Naive thymus-derived CD4-positive, alpha-beta T cell (primary cell): ENCODE data around the gene OSBPL8. TPM values are rescaled to one million over a fixed set of nuclear protein-coding genes. Genes with fewer than 3 reads are reported as not detected.

Experiments
- ATAC-seq: fragments of 150-1000 bp; cut with Tn5 transposase; 2 replicates; pipeline ENCODE4 v1.10.0; 2021; ENCODE audit warnings: mild to moderate bottlenecking, moderate library complexity
- CTCF ChIA-PET: fragments of 350-600 bp; sonication (Branson Sonifier 250); formaldehyde crosslinking; loops from one replicate; lab custom pipeline; 2021; ENCODE audit warnings: antibody characterized with exemption; lab: Charles Lee
- POLR2A ChIA-PET: fragments of 350-600 bp; sonication (Branson Sonifier 250); formaldehyde crosslinking; loops from one replicate; lab custom pipeline; 2021; ENCODE audit warnings: antibody characterized with exemption, inconsistent platforms; lab: Charles Lee
- DNase-seq, 9 donors: peaks; one replicate each; pipeline versions ENCODE4 v3.0.0 to v3.0.0-alpha.2; 2020 to 2022; ENCODE audit warnings: mixed read lengths in 1 of 9
- H3K27ac ChIP-seq: one replicate; pipeline ENCODE4 v1.7.0; 2013; ENCODE audit warnings: mild to moderate bottlenecking, low read depth, low read length, moderate library complexity
- H3K27me3 ChIP-seq, 2 donors: one replicate each; pipeline ENCODE4 v1.7.0; 2013; ENCODE audit warnings: low read length in 2 of 2, mild to moderate bottlenecking in 2 of 2, moderate library complexity in 2 of 2; ENCODE audit not compliant: control insufficient read depth in 2 of 2, insufficient read depth in 2 of 2
- H3K36me3 ChIP-seq, 3 experiments: 1 replicate in 2 of 3; 2 replicates in 1 of 3; pipeline ENCODE4 v1.7.0; 2013; ENCODE audit warnings: low read length in 3 of 3, mild to moderate bottlenecking in 3 of 3, moderate library complexity in 1 of 3; ENCODE audit not compliant: insufficient read depth in 3 of 3, control insufficient read depth in 2 of 3
- H3K4me1 ChIP-seq, 2 donors: one replicate each; pipeline ENCODE4 v1.7.0; 2013; ENCODE audit warnings: low read length in 2 of 2, mild to moderate bottlenecking in 2 of 2, moderate library complexity in 1 of 2; ENCODE audit not compliant: control insufficient read depth in 2 of 2, insufficient read depth in 2 of 2
- H3K4me3 ChIP-seq: 2 replicates; pipeline ENCODE4 v1.7.0; 2013; ENCODE audit warnings: mild to moderate bottlenecking, low read length
- H3K9me3 ChIP-seq, 3 experiments: 1 replicate in 2 of 3; 2 replicates in 1 of 3; pipeline ENCODE4 v1.7.0; 2013; ENCODE audit warnings: low read length in 3 of 3; ENCODE audit not compliant: control insufficient read depth in 2 of 3
- H3K27ac Mint-ChIP-seq, 9 donors: one replicate each; pipeline ENCODE4 v1.8.0; 2020 to 2022; ENCODE audit warnings: mixed read lengths in 9 of 9, mild to moderate bottlenecking in 8 of 9, moderate library complexity in 5 of 9, inconsistent platforms in 2 of 9
- H3K27me3 Mint-ChIP-seq, 5 donors: one replicate each; pipeline ENCODE4 v1.8.0; 2021 to 2022; ENCODE audit warnings: mixed read lengths in 5 of 5, mild to moderate bottlenecking in 1 of 5
- H3K36me3 Mint-ChIP-seq, 5 donors: one replicate each; pipeline ENCODE4 v1.8.0; 2020 to 2022; ENCODE audit warnings: mixed read lengths in 5 of 5, mild to moderate bottlenecking in 3 of 5, inconsistent platforms in 1 of 5
- H3K4me1 Mint-ChIP-seq, 7 donors: one replicate each; pipeline ENCODE4 v1.8.0; 2020 to 2022; ENCODE audit warnings: mixed read lengths in 7 of 7, mild to moderate bottlenecking in 3 of 7, inconsistent platforms in 1 of 7
- H3K4me3 Mint-ChIP-seq, 10 donors: one replicate each; pipeline ENCODE4 v1.8.0; 2020 to 2022; ENCODE audit warnings: mild to moderate bottlenecking in 10 of 10, mixed read lengths in 10 of 10, moderate library complexity in 6 of 10, inconsistent platforms in 2 of 10
- H3K9me3 Mint-ChIP-seq, 11 donors: one replicate each; pipeline ENCODE4 v1.8.0; 2020 to 2022; ENCODE audit warnings: mixed read lengths in 11 of 11, mild to moderate bottlenecking in 4 of 11, inconsistent platforms in 1 of 11, moderate library complexity in 1 of 11
- intact Hi-C, 2 donors: fragments of 100-400 bp; cut with micrococcal nuclease; formaldehyde crosslinking; loops; one replicate each; pipeline ENCODE4 v1.15.1; 2023
- polyA plus RNA-seq, 2 donors: library from polyadenylated mRNA; unstranded; fragments of 300-500 nt; fragmentation: Illumina TruSeq; gene quantifications; one replicate each; pipeline ENCODE4 v1.2.3, GENCODE V29; 2021
- total RNA-seq, 6 experiments: library from RNA in 5 of 6; stranded (reverse) in 5 of 6; gene quantifications; 1 replicate in 5 of 6; 2 replicates in 1 of 6; pipeline ENCODE4 v1.2.3 and lab custom pipeline; 2021 to 2026

OSBPL8 gene
- total and polyA plus RNA-seq, 7 experiments from 2014 or later = 113 to 157 (median 122) TPM

- H3K4me1 Mint-ChIP-seq = peaks cover 63 to 97% (median 84%) of the 10 kb centered on the region in 7 donors
- peaks cover 0 to 24% (median 0%) of the 10 kb centered on the region in 5 donors for H3K36me3 Mint-ChIP-seq
- peak overlapping the region in 9 of 10 donors; percentile 1 to 78 (median 64) for H3K4me3 Mint-ChIP-seq
- H3K27me3 Mint-ChIP-seq = no peaks in the 10 kb centered on the region
- no peak for DNase-seq
- no peak overlapping the region for H3K27ac ChIP-seq
- no peaks in the 10 kb centered on the region for H3K27me3 ChIP-seq
- peak overlapping the region in 7 of 9 donors; percentile 7 to 64 (median 27) for H3K27ac Mint-ChIP-seq
- no peaks in the 10 kb centered on the region for H3K36me3 ChIP-seq
- POLR2A ChIA-PET = no interaction called here
- CTCF ChIA-PET = interaction anchor here (1.1 kb wide), 1 partner anchor 33 kb away, joined by 3 read pairs; no protein-coding TSS in a partner anchor
- no peak for ATAC-seq
- H3K4me1 ChIP-seq = peaks cover 30 to 68% of the 10 kb centered on the region in 2 donors
- intact Hi-C loops = loop anchor here in 1 of 2 donors (1.0 to 10.0 kb wide), 4 partner anchors 8 to 1218 kb away; partner anchors contain the start of genes CAPS2, GLIPR1 and GLIPR1L1
- no peaks in the 10 kb centered on the region for H3K9me3 ChIP-seq
- H3K4me3 ChIP-seq = no peak overlapping the region
- H3K9me3 Mint-ChIP-seq = peaks cover 0 to 1% (median 0%) of the 10 kb centered on the region in 11 donors
Observed at GRCh38 chr12:76552343-76552938, 7.1 kb downstream of the OSBPL8 start.

GRCh38 chr12:76551482-76551888, 8.1 kb downstream of the OSBPL8 start:
- CTCF ChIA-PET = no interaction called here
- DNase-seq = no peak
- Histone ChIP-seq H3K27me3 (no peaks in the 10 kb centered on the region), H3K4me3 (no peak overlapping the region), H3K4me1 (peaks cover 22 to 59% of the 10 kb centered on the region in 2 donors), H3K36me3 (no peaks in the 10 kb centered on the region), H3K9me3 (no peaks in the 10 kb centered on the region), H3K27ac (no peak overlapping the region)
- H3K27me3 Mint-ChIP-seq = no peaks in the 10 kb centered on the region
- intact Hi-C loops = loop anchor here in 1 of 2 donors (5.0 to 10.0 kb wide), 3 partner anchors 134 to 1217 kb away; partner anchors contain the start of genes CAPS2, GLIPR1 and GLIPR1L1
- peak overlapping the region in 2 of 9 donors; percentile 42 to 64 for H3K27ac Mint-ChIP-seq
- POLR2A ChIA-PET = interaction anchor here (0.7 to 1.6 kb wide), 2 partner anchors 8 to 205 kb away, joined by 3 to 4 read pairs; partner anchors contain the start of gene OSBPL8
- peak; percentile 28 for ATAC-seq
- peaks cover 0 to 1% (median 0%) of the 10 kb centered on the region in 11 donors for H3K9me3 Mint-ChIP-seq
- H3K36me3 Mint-ChIP-seq = peaks cover 0 to 26% (median 0%) of the 10 kb centered on the region in 5 donors
- H3K4me1 Mint-ChIP-seq = peaks cover 65 to 99% (median 92%) of the 10 kb centered on the region in 7 donors
- peak overlapping the region in 7 of 10 donors; percentile 2 to 71 (median 28) for H3K4me3 Mint-ChIP-seq

GRCh38 chr12:76549131-76549530, 10.4 kb downstream of the OSBPL8 start:
- Histone ChIP-seq H3K27ac (no peak overlapping the region), H3K4me3 (no peak overlapping the region), H3K9me3 (no peaks in the 10 kb centered on the region), H3K36me3 (no peaks in the 10 kb centered on the region), H3K27me3 (no peaks in the 10 kb centered on the region), H3K4me1 (peaks cover 16 to 60% of the 10 kb centered on the region in 2 donors)
- DNase-seq (no peak), ATAC-seq (no peak)
- Mint-ChIP-seq H3K27me3 (no peaks in the 10 kb centered on the region), H3K36me3 (peaks cover 0 to 17% (median 0%) of the 10 kb centered on the region in 5 donors), H3K27ac (peak overlapping the region in 3 of 9 donors; percentile 26 to 76 (median 39)), H3K4me3 (peak overlapping the region in 8 of 10 donors; percentile 31 to 71 (median 50)), H3K9me3 (peaks cover 0 to 1% (median 0%) of the 10 kb centered on the region in 11 donors), H3K4me1 (peaks cover 50 to 99% (median 86%) of the 10 kb centered on the region in 7 donors)
- intact Hi-C loops = loop anchor here in 1 of 2 donors (5.0 kb wide), 1 partner anchor 38 kb away; no protein-coding TSS in a partner anchor
- POLR2A ChIA-PET = no interaction called here
- CTCF ChIA-PET = no interaction called here

GRCh38 chr12:76548222-76548837, 11.2 kb downstream of the OSBPL8 start:
- Mint-ChIP-seq H3K36me3 (peaks cover 0 to 17% (median 0%) of the 10 kb centered on the region in 5 donors), H3K27ac (peak overlapping the region in 3 of 9 donors; percentile 14 to 76 (median 17))

GRCh38 chr12:76547526-76547925, 12.0 kb downstream of the OSBPL8 start:
- Mint-ChIP-seq H3K27ac (peak overlapping the region in 3 of 9 donors; percentile 1 to 43 (median 17)), H3K36me3 (peaks cover 0 to 13% (median 0%) of the 10 kb centered on the region in 5 donors), H3K4me3 (peak overlapping the region in 7 of 10 donors; percentile 7 to 71 (median 42)), H3K4me1 (peaks cover 51 to 100% (median 91%) of the 10 kb centered on the region in 7 donors), H3K9me3 (peaks cover 0 to 1% (median 0%) of the 10 kb centered on the region in 11 donors), H3K27me3 (no peaks in the 10 kb centered on the region)
- H3K36me3 ChIP-seq = no peaks in the 10 kb centered on the region
- H3K27ac ChIP-seq = no peak overlapping the region
- intact Hi-C loops = loop anchor here (1.0 to 5.0 kb wide), 2 partner anchors 8 to 40 kb away; no protein-coding TSS in a partner anchor
- no peaks in the 10 kb centered on the region for H3K9me3 ChIP-seq
- H3K4me1 ChIP-seq = peaks cover 22 to 53% of the 10 kb centered on the region in 2 donors
- CTCF ChIA-PET = no interaction called here
- DNase-seq (no peak), ATAC-seq (no peak)
- POLR2A ChIA-PET = interaction anchor here (0.7 kb wide), 1 partner anchor 11 kb away, joined by 3 read pairs; no protein-coding TSS in a partner anchor
- no peaks in the 10 kb centered on the region for H3K27me3 ChIP-seq
- no peak overlapping the region for H3K4me3 ChIP-seq

More at GRCh38 chr12:76548222-76548837, 11.2 kb downstream of the OSBPL8 start:
- no peaks in the 10 kb centered on the region for H3K27me3 Mint-ChIP-seq
- Histone ChIP-seq H3K4me1 (peaks cover 18 to 59% of the 10 kb centered on the region in 2 donors), H3K9me3 (no peaks in the 10 kb centered on the region), H3K4me3 (no peak overlapping the region), H3K27me3 (no peaks in the 10 kb centered on the region), H3K36me3 (no peaks in the 10 kb centered on the region), H3K27ac (no peak overlapping the region)
- DNase-seq (no peak), ATAC-seq (no peak)
- H3K4me1 Mint-ChIP-seq = peaks cover 53 to 100% (median 91%) of the 10 kb centered on the region in 7 donors
- H3K4me3 Mint-ChIP-seq = peak overlapping the region in 9 of 10 donors; percentile 31 to 71 (median 51)
- CTCF ChIA-PET = no interaction called here
- POLR2A ChIA-PET = no interaction called here
- H3K9me3 Mint-ChIP-seq = peaks cover 0 to 1% (median 0%) of the 10 kb centered on the region in 11 donors
- intact Hi-C loops = loop anchor here in 1 of 2 donors (5.0 kb wide), 1 partner anchor 39 kb away; no protein-coding TSS in a partner anchor

GRCh38 chr12:76546889-76547288, 12.7 kb downstream of the OSBPL8 start:
- ChIA-PET POLR2A (interaction anchor here (0.7 to 2.3 kb wide), 2 partner anchors 12 kb away, joined by 3 to 11 read pairs; no protein-coding TSS in a partner anchor), CTCF (no interaction called here)
- no peak overlapping the region for H3K27ac ChIP-seq
- ATAC-seq (no peak), DNase-seq (no peak)
- intact Hi-C loops = loop anchor here (1.0 to 5.0 kb wide), 2 partner anchors 8 to 40 kb away; no protein-coding TSS in a partner anchor
- no peaks in the 10 kb centered on the region for H3K9me3 ChIP-seq
- H3K36me3 Mint-ChIP-seq = peaks cover 0 to 14% (median 0%) of the 10 kb centered on the region in 5 donors
- no peaks in the 10 kb centered on the region for H3K27me3 Mint-ChIP-seq
- peak overlapping the region in 2 of 9 donors; percentile 17 to 67 for H3K27ac Mint-ChIP-seq
- peaks cover 21 to 51% of the 10 kb centered on the region in 2 donors for H3K4me1 ChIP-seq
- no peaks in the 10 kb centered on the region for H3K27me3 ChIP-seq
- peaks cover 54 to 100% (median 92%) of the 10 kb centered on the region in 7 donors for H3K4me1 Mint-ChIP-seq
- H3K4me3 Mint-ChIP-seq = peak overlapping the region in 7 of 10 donors; percentile 0 to 73 (median 18)
- no peak overlapping the region for H3K4me3 ChIP-seq
- H3K9me3 Mint-ChIP-seq = peaks cover 0 to 1% (median 0%) of the 10 kb centered on the region in 11 donors
- H3K36me3 ChIP-seq = no peaks in the 10 kb centered on the region
